Caco-2 (cell line): Measurements from ENCODE around the gene HTR1A. TPM values are rescaled to one million over a fixed set of nuclear protein-coding genes. Genes with fewer than 3 reads are reported as not detected.

Source experiments
- Bru-seq: library from RNA; stranded (reverse); fragments of 400-500 nt; gene quantifications from one replicate; lab custom pipeline; 2021; lab: Mats Ljungman, UMichigan
- BruChase-seq, 2 experiments: library from RNA; stranded (reverse); fragments of 400-500 nt; gene quantifications; one replicate each; lab custom pipeline; 2021; lab: Mats Ljungman, UMichigan
- BruUV-seq: library from RNA; stranded (reverse); fragments of 400-500 nt; replicated peaks from 2 replicates; lab custom pipeline; 2021; lab: Mats Ljungman, UMichigan
- CTCF ChIA-PET: fragments of 300-600 bp; sonication (Branson Sonifier 250); formaldehyde crosslinking; loops from one replicate; lab custom pipeline; 2022; ENCODE audit warnings: antibody characterized with exemption; lab: Charles Lee
- POLR2A ChIA-PET: fragments of 300-600 bp; sonication (Branson Sonifier 250); formaldehyde crosslinking; loops from one replicate; lab custom pipeline; 2022; ENCODE audit warnings: antibody characterized with exemption; lab: Charles Lee
- DNase-seq, 2 experiments: peaks; one replicate each; pipeline versions ENCODE4 v3.0.0 to v3.0.0-alpha.2; 2020 to 2022
- H3K27me3 ChIP-seq: replicated peaks from 2 replicates; pipeline ENCODE4 v1.6.0; 2011; ENCODE audit warnings: low read length; ENCODE audit not compliant: control insufficient read depth, insufficient read depth
- H3K36me3 ChIP-seq: 2 replicates; pipeline ENCODE4 v1.5.1; 2011; ENCODE audit warnings: low read length; ENCODE audit not compliant: control insufficient read depth, insufficient read depth
- H3K4me1 ChIP-seq: fragments of 250-450 bp; sonication (Bioruptor Pico); 2 replicates; pipeline ENCODE4 v1.5.1; 2020; ENCODE audit warnings: mild to moderate bottlenecking
- H3K4me3 ChIP-seq: 2 replicates; pipeline ENCODE4 v1.5.1; 2011; ENCODE audit warnings: low read depth, mild to moderate bottlenecking, control low read depth, low read length
- H3K9me3 ChIP-seq: fragments of 250-450 bp; sonication (Bioruptor Pico); 2 replicates; pipeline ENCODE4 v1.5.1; 2020; ENCODE audit warnings: mild to moderate bottlenecking, moderate library complexity
- H3K27ac Mint-ChIP-seq: one replicate; pipeline ENCODE4 v1.8.0; 2022; ENCODE audit warnings: mixed read lengths; ENCODE audit not compliant: unreplicated experiment
- H3K27me3 Mint-ChIP-seq: one replicate; pipeline ENCODE4 v1.8.0; 2022; ENCODE audit warnings: mixed read lengths; ENCODE audit not compliant: insufficient read depth, unreplicated experiment
- H3K36me3 Mint-ChIP-seq: one replicate; pipeline ENCODE4 v1.8.0; 2022; ENCODE audit warnings: mild to moderate bottlenecking, mixed read lengths; ENCODE audit not compliant: insufficient read depth, unreplicated experiment
- H3K4me1 Mint-ChIP-seq: one replicate; pipeline ENCODE4 v1.8.0; 2022; ENCODE audit warnings: low read depth, mixed read lengths; ENCODE audit not compliant: unreplicated experiment
- H3K4me3 Mint-ChIP-seq: one replicate; pipeline ENCODE4 v1.8.0; 2022; ENCODE audit warnings: mild to moderate bottlenecking, moderate library complexity, mixed read lengths; ENCODE audit not compliant: unreplicated experiment
- H3K9me3 Mint-ChIP-seq: one replicate; pipeline ENCODE4 v1.8.0; 2022; ENCODE audit warnings: mixed read lengths; ENCODE audit not compliant: unreplicated experiment
- CTCF ChIP-seq, 2 experiments: fragments of 200-600 bp in 1 of 2; IDR thresholded peaks; 1 replicate in 1 of 2; 2 replicates in 1 of 2; pipeline versions ENCODE4 v1.5.1 to v1.8.0; 2011 to 2022; ENCODE audit warnings: antibody characterized with exemption in 1 of 2, control low read depth in 1 of 2, inconsistent platforms in 1 of 2, low read depth in 1 of 2, low read length in 1 of 2, mild to moderate bottlenecking in 1 of 2, moderate library complexity in 1 of 2; ENCODE audit not compliant: insufficient read depth in 1 of 2, severe bottlenecking in 1 of 2, unreplicated experiment in 1 of 2
- intact Hi-C: fragments of 100-400 bp; cut with micrococcal nuclease; formaldehyde crosslinking; loops from one replicate; pipeline ENCODE4 v1.10.0; 2022; ENCODE audit not compliant: unreplicated experiment
- long read RNA-seq: library from polyadenylated mRNA; stranded (forward); transcript quantifications from one replicate; pipeline ENCODE4 v2.0.0, GENCODE V29; 2022
- total RNA-seq: library from RNA; stranded (reverse); gene quantifications from 2 replicates; pipeline ENCODE4 v1.2.3, GENCODE V29; 2022

The HTR1A gene
- not detected in 2 replicates for total RNA-seq
- not detected for Bru-seq, nascent RNA
- BruChase-seq, experiment 1, labeled RNA remaining after a 2-hour chase: percentile 20 among the genes with signal in this experiment
- not detected for BruChase-seq, experiment 2, labeled RNA remaining after a 6-hour chase
- long read RNA-seq: 0 reads

- Mint-ChIP-seq H3K4me1 (no peaks in the 10 kb centered on the region), H3K9me3 (peaks cover 19% of the 10 kb centered on the region), H3K27ac (no peak within 1 kb of the TSS), H3K36me3 (no peaks in the 10 kb centered on the region), H3K27me3 (peaks cover 3% of the 10 kb centered on the region), H3K4me3 (no peak within 1 kb of the TSS)
- intact Hi-C loops: no loop called here
- Histone ChIP-seq H3K36me3 (no peaks in the 10 kb centered on the region), H3K4me3 (no peak within 1 kb of the TSS), H3K27me3 (no peaks in the 10 kb centered on the region), H3K4me1 (no peaks in the 10 kb centered on the region), H3K9me3 (no peaks in the 10 kb centered on the region)
- CTCF ChIA-PET: no interaction called here
- no peak for TF ChIP-seq CTCF (IDR thresholded peaks at IDR 0.05; ENCODE audit: insufficient read depth in 1 of 2, low read depth in 1 of 2, low read length in 1 of 2, severe bottlenecking in 1 of 2, unreplicated experiment in 1 of 2)
- no TSS peak for BruUV-seq
- POLR2A ChIA-PET: no interaction called here
- no peak for DNase-seq
Measured at GRCh38 chr5:63962279-63962678, at the start of gene HTR1A. Gene HTR1A (minus strand): TSS chr5:63962445. CDS start chr5:63961719, 726 bp downstream.

- H3K4me3 Mint-ChIP-seq: no peak overlapping the region
- no peaks in the 10 kb centered on the region for H3K4me1 Mint-ChIP-seq
- Histone ChIP-seq H3K27me3 (no peaks in the 10 kb centered on the region), H3K9me3 (no peaks in the 10 kb centered on the region), H3K4me1 (no peaks in the 10 kb centered on the region), H3K4me3 (no peak overlapping the region), H3K36me3 (no peaks in the 10 kb centered on the region)
- H3K27ac Mint-ChIP-seq: no peak overlapping the region
- intact Hi-C loops: no loop called here
- POLR2A ChIA-PET: no interaction called here
- no peak for TF ChIP-seq CTCF (IDR thresholded peaks at IDR 0.05; ENCODE audit: insufficient read depth in 1 of 2, low read depth in 1 of 2, low read length in 1 of 2, severe bottlenecking in 1 of 2, unreplicated experiment in 1 of 2)
- CTCF ChIA-PET: no interaction called here
- no TSS peak for BruUV-seq
- DNase-seq: no peak
- no peaks in the 10 kb centered on the region for H3K9me3 Mint-ChIP-seq
- H3K27me3 Mint-ChIP-seq: no peaks in the 10 kb centered on the region
- no peaks in the 10 kb centered on the region for H3K36me3 Mint-ChIP-seq
Measured at GRCh38 chr5:64003966-64004365, 41.7 kb upstream of the HTR1A start.

GRCh38 chr5:64000096-64000495 lies 37.9 kb upstream of the HTR1A start:
- no peak for DNase-seq
- ChIA-PET CTCF (interaction anchor here (0.6 kb wide), 1 partner anchor 405 kb away, joined by 3 read pairs; no protein-coding TSS in a partner anchor), POLR2A (no interaction called here)
- no peak overlapping the region for H3K4me3 ChIP-seq
- no peaks in the 10 kb centered on the region for H3K27me3 ChIP-seq
- H3K9me3 Mint-ChIP-seq: no peaks in the 10 kb centered on the region
- H3K27ac Mint-ChIP-seq: no peak overlapping the region
- H3K36me3 ChIP-seq: no peaks in the 10 kb centered on the region
- no peaks in the 10 kb centered on the region for H3K4me1 ChIP-seq
- no peak overlapping the region for H3K4me3 Mint-ChIP-seq
- H3K27me3 Mint-ChIP-seq: no peaks in the 10 kb centered on the region
- intact Hi-C loops: no loop called here
- no peaks in the 10 kb centered on the region for H3K36me3 Mint-ChIP-seq
- H3K4me1 Mint-ChIP-seq: no peaks in the 10 kb centered on the region
- BruUV-seq: no TSS peak
- H3K9me3 ChIP-seq: no peaks in the 10 kb centered on the region
- TF ChIP-seq CTCF (IDR thresholded peaks at IDR 0.05; ENCODE audit: insufficient read depth in 1 of 2, low read depth in 1 of 2, low read length in 1 of 2, severe bottlenecking in 1 of 2, unreplicated experiment in 1 of 2): no peak
